NCI-H748 treated with DMSO at 0.1 percent for 48 hours (cell line): ENCODE data around the gene FOXN4.

Experiments used
- DNase-seq: peaks from one replicate; lab custom pipeline; 2025; lab: John Stamatoyannopoulos, UW

The FOXN4 gene

DNA sequence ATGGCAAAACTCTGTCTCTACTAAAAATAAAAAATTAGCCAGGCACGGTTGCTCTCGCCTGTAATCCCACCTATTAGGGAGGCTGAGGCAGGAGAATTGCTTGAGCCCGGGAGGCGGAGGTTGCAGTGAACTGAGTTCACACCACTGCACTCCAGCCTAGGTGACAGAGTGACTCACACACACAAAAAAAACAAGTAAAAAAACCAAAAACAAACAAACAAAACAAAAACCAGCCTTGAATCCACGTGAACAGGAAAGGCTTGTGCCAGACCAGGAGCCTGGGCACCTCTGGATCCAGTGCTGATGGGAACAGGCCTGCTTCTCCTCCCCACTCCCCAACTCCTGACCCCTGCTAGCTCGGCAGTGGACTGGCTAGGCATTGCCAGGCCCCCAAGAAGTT lies 3.5 kb downstream of the FOXN4 start:
- no peak for DNase-seq

- no peak for DNase-seq
Measured at GRCh38 chr12:109304485-109304884, 4.6 kb downstream of the FOXN4 start.

- no peak for DNase-seq
Measured at GRCh38 chr12:109302770-109303169, 6.3 kb downstream of the FOXN4 start.

DNA sequence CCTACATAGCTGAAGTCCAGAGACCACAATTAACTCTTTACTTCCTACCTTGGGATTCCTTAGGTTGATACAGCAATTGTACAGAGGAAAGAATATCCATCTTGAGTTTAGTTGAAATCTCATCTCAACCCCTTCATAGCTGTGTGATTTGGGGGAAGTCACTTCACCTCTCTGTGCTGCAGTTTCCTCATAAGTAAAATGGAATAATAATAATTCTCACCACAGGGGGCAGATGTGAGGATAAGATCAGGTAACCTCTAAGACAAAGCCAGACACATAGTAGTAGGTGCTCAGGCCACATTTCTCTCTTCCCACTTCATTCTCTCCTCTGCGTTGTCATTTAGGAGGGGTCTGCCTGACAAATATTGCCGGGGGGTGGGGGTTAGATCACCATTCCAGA lies 6.7 kb downstream of the FOXN4 start:
- DNase-seq, result no peak

GRCh38 chr12:109301643-109302168 lies 7.4 kb downstream of the FOXN4 start:
- no peak for DNase-seq

DNA sequence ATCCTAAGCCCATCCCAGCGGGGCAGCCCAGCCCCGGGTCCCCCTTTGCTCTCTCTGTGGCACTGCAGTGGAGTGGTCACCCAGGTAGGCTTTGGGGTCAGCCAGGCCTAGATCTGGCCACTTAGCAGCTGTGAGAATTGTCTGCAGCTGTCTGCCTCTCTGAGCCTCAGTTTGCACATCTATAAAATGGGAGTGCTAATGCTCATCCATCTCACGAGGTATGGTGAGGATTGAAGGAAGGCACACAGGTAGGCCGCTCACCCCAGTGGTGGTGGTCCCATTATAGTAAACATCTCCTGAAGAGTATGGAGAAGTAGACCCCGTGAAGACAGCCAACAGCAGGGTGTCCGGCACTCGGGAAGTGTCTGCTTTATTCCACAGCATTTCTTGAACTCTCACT lies 9.2 kb downstream of the FOXN4 start:
- DNase-seq, result no peak

- no peak for DNase-seq
Measured at GRCh38 chr12:109296431-109296830, 12.7 kb downstream of the FOXN4 start.

- no peak for DNase-seq
Measured at GRCh38 chr12:109295764-109296425, 13.2 kb downstream of the FOXN4 start.

DNA sequence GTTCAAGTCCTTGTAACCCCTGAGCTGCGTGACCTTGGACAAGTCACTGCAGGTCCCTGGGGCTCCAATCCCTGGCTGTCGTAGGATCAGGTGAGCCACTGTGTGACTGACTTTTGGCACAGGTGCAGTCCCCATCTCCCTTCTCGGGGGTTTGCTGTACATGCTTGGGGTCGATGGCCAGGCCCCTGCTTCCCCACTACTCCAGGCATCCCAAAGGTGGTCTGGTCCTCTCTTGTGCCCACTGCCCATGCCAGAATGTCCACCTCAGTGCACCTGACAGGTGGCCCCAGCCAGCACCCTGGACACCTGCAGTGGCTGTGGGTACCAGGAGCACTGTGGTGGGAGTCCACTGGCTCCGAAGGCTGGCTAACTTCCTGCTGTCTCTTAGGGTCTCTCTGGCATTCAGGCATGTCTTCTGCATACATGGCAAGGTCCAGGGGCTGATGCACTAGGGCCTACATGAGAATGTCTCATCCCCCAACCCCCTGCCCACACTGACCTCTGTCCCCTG lies 14.7 kb downstream of the FOXN4 start:
- no peak for DNase-seq

DNA sequence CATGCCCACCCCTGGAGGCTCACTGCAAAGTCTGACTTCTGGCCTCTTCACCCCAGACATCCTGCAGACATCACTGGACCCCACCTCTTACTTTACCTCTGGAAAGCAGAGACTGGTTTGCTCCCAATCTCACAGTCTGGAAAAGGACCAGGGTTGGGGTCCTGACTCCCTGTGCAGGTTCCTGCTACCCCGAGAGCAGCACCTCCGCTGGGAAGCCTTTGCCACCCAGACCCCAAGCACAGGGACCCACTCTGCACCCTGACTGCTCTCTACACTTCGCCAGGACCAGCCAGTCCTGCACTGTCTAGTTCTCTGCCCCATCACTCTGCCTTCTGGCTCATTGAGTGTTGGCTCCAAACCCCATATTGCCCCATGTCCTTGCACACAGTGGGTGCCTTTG lies 16.0 kb downstream of the FOXN4 start:
- no peak for DNase-seq

- DNase-seq, result no peak
Measured at GRCh38 chr12:109292342-109292711, 16.8 kb downstream of the FOXN4 start.

GRCh38 chr12:109291521-109292341 lies 17.4 kb downstream of the FOXN4 start:
- peak; percentile 93 for DNase-seq

GRCh38 chr12:109291117-109291516 lies 18.0 kb downstream of the FOXN4 start:
- no peak for DNase-seq

- no peak for DNase-seq
Measured at GRCh38 chr12:109290061-109290460, 19.0 kb downstream of the FOXN4 start.

- DNase-seq, result no peak
Measured at GRCh38 chr12:109289551-109289950, 19.5 kb downstream of the FOXN4 start.

DNA sequence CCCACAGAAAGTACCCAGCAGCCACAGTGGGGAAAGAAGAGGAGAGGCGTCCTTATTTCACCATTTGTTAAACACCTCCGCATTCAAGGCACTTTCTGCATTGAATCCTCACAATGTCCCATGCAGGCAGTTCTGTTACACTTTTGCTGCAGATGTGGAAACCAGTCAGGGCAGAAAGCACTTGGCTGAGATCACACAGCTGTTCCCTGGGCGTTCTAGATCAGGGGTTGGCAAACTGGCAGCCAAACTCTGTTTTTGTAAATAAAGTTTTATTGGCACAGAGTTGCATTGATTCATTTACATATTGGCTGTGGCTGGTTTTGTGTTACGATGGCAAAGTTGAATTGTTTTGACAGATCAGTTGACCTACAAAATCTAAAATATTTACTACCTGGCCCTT lies 20.1 kb downstream of the FOXN4 start:
- DNase-seq, result no peak

- DNase-seq, result no peak
Measured at GRCh38 chr12:109288571-109288970, 20.5 kb downstream of the FOXN4 start.

DNA sequence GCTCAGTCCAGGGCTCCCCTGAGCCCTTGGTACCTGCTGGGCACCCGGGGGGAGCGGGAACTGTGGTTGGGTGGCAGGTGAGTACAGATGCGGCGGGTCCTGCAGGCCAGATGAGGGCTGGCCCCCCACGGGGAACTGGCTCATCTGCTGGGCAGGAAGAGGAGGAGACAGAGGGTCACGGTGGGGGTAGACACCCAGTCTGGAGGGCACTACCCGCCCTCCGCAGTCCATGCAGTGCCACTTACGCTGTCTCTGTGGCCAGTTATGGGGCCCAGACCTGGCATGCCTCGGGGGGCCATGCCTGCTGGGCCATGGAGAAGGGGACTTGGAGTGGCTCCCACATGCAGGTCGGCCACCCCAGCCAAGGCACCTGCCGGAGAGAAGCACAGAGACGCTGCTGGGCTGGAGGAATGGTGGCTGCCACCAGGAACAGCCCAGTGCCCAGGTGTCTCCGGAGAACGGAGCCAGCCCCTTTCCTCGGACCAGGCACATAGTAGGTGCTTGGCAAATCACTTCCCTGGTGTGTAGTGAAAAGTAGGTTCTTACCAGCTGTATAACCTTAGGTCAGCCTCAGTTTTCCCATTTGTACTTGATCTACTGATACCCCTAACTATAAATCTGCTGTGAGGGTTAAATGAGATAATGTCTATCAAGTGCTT lies 21.1 kb downstream of the FOXN4 start:
- DNase-seq, result no peak

- DNase-seq, result no peak
Measured at GRCh38 chr12:109287181-109287580, 21.9 kb downstream of the FOXN4 start.

- no peak for DNase-seq
Measured at GRCh38 chr12:109286652-109287051, 22.4 kb downstream of the FOXN4 start.

- DNase-seq, result no peak
Measured at GRCh38 chr12:109286252-109286651, 22.8 kb downstream of the FOXN4 start.

GRCh38 chr12:109284392-109284791 lies 24.7 kb downstream of the FOXN4 start:
- no peak for DNase-seq

GRCh38 chr12:109281452-109281851 lies 27.6 kb downstream of the FOXN4 start:
- no peak for DNase-seq
